ENCODE results near the gene ARHGAP42.

ARHGAP42 gene

DNA sequence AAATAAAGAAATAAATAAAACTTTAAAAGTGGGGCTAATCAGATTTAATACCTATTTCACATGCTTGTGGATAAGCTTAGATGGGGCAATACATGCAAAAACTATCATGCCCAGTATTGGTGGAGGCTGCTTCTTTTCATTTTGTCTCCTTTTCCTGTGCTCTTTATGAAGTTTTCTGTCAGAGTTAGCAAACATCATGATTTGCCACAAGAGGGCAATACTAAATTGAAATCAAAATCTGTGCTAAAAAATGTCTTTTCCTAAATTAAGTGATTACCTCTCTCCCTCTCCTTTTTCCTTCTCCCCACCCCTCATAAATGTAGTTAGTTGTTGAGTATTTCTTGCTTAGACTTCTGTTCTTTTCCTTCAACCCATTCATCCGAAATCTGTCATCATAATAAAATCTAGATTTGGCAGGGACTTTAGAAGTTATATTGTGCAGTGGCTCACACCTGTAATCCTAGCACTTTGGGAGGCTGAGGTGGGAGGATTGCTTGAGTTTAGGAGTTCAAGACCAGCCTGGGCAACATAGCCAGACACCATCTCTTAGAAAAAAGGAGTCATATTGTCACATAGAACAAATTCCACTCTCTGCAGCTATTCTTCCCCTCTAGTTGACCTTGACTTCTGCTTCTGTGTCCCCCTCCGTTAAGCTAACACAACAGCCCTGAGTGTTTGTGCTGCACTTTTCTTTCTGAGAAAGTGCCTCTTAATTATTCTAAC is 4.7 kb upstream of the ARHGAP42 start:
- DNase-seq: no peak

DNA sequence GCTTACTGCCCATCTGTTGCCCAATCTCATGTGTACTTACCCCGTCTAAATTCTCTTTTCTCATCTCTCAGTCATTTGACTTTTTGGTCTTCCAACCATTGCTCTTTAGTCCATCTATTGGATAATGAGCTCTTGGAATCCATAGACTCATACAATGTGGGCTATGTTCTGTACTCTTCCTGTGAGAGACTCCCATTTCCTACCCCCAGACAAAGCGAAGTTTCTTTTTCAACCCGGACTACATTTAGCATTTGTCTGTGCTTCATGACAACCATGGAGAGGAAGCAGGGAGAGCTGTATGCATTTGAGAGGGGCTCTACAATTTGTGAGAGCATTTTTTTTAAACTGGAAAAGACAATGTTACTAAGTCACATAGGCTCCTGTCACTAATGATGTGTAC is 4.0 kb upstream of the ARHGAP42 start:
- no peak for DNase-seq

DNA sequence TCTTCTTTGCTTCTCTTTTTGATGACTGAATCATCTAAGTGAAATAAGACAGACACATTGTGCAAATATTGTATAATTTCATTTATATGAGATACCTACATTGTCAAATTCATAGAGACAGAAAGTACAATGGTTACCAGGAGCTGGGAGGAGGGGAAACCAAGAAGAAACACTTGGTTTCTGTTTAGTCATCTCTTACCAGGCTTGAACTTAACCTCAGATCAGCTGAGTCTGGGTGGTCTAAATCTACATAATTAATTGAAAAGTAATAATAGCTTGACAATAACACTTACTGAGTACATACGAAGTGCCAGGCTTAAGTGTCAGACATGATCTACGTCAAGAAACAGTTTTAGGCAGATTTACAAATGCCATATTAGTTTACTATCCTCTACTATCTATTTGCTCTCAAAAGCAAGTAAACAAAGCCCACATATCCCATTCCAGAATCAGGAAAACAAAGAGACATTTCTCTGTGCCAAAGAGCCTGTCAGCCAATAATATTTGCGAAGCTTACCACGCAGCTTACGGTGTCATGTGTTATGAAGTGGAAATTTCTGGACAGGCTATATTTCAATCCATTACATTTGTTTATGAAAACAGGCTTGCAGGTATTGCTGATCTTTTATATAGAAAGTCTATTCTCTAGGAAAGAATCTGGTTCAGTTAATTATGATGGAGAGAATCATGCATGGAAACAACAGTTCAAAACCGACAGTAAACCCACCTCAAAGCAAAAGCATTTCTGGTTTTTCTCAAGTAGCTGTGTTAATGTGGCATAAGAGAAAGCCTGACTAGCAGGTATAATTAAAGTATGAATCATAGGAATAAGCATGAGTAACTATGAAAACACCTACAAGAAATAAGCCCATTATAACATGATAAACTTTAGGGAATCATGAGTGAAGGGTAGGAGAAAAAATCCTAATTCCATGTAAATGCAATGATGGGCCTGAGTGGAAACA is 2.7 kb upstream of the ARHGAP42 start:
- DNase-seq: no peak

DNA sequence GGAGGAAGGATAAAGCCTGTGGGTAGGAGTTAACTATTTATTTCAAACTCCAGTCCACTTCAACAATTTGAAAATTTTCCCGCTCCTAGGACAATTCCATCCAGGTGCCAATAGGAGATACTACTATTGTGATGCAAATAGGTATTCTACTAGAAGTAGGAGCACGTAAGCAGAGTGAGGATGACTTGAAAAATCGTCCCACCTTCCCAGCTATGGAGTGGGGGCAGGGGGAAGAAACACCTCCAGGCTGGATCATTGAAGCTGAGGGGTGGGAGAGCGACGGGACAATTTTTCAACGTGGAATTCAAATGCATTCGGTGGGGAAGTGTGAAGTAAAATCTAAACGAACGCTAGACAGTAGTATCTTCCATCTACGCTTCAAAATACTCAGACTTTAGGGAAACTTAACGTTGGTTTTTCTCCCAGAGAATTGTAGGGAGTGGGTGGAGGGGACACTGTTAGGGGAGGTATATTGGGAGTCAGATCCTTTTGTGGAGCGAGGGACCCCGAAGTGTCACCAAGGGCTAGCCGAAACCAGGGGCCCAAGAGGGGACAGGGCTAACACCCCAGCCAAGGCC is 523 bp upstream of the ARHGAP42 start:
- DNase-seq: no peak

DNA sequence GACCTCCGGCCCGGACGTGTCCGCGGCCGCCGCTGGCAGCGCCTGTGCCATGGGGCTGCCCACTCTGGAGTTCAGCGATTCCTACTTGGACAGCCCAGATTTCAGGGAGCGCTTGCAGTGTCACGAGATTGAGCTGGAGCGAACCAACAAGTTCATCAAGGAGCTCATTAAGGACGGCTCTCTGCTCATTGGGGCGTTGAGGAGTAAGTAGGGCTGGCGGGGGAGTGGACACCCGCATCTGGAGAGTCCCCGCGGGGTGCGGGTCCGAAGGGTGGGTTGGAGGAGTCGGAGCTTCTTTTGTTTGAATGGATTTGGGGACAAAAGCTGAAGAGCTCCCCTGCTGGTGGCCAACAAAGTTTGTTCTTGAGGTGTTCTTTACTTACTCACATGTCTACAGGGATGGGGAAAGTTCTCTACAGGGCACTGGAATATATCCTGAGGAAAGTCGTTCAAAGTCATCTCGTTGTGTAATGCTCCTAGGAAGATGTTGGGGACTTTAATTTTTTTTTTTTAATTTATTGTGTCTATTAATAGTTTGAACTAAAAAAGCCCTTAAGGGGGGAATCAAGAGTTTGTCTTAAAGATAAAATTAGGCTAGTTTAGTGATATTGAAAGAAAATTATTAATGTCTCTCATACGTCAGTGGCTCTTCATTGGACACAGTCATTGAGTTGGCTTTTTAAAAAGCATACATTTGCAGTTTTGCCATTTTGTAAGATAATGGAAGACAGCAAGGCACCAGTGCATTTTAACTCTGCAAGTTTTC is 725 bp downstream of the ARHGAP42 start:
- DNase-seq: no peak

DNA sequence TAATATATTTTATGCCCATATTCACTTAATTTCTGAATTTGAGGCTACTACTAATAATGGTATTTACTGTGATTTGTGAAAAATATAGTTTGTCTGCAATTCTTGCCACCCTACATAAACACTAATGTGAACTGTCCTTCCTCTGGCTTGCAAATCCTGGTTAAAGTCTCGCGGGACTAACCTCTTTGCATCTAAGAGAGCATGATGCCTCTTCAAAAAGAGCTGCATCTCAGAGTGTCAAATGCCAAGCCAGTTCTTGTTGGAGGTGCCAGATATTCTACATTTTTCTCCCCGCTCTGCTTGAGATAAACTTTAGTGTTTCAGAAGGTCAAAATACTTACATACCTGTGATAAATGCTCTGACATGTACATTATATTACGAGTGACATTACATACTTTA is 2.1 kb downstream of the ARHGAP42 start:
- DNase-seq: no peak

DNA sequence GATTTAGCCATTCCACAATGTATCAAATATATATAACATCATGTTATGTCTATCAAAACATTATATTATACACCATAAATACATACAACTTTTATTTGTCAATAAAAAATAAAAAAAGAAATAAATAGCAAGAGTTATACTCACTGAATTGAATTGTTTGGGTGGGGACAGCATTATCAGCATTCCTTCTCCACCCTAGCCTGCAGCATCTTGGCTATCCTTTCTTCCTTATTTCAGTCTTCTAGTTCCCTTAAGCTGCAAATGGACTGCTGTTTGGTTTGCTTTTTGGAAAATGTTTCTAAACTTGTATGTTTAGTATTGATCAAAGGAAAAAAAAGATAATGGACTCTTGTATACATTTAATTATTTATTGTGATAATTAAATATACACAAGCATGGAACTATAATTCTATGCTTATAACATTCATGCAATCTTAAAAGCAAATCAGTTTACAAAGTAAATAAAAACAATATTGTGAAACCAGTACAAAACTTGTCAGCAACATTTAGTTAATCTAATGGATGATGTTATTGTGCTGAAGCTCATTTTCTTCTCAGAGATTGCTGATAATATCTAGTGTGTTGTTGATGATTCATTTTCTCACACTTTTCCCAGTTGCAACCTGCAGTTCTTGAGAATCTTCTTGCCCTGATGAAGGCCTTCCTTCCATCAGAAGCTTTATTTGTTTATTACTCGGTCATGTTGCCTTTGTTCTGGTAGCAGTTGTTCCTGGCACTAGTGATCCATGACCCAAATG is 5.0 kb downstream of the ARHGAP42 start:
- no peak for DNase-seq

DNA sequence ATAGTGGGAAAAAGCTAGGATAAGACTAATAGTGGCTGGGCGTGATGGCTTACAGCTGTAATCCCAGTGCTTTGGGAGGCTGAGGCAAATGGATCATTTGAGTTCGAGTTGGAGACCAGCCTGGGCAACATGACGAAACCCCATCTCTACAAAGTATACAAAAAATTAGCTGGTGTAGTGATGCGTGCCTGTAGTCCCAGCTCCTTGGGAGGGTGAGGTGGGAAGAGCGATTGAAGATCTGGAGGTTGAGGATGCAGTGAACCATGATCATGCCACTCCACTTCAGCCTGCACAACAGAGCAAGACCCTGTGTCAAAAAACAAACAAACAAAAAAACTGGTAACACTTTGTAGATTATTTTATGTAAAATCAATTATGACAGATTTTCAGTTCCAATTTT is 8.8 kb downstream of the ARHGAP42 start:
- no peak for DNase-seq

DNA sequence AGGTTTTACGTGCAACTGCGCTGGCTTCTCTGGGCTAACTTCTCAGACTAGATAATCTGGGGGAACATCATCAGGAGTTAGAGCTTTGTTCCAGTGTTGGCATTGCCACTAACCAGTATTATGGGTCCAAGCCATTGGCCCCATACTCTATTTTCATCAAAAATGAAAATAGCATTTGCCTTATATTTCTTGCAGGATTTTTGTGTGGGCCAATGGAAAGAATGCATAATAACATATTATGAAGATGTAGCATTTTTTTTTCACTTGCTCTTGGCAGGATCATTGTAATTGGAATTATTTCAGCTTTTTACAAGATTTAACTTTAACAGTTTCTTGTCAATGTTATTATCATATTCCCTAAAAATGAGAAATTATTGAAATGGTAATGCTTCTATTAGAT is 16.1 kb downstream of the ARHGAP42 start:
- DNase-seq: no peak

DNA sequence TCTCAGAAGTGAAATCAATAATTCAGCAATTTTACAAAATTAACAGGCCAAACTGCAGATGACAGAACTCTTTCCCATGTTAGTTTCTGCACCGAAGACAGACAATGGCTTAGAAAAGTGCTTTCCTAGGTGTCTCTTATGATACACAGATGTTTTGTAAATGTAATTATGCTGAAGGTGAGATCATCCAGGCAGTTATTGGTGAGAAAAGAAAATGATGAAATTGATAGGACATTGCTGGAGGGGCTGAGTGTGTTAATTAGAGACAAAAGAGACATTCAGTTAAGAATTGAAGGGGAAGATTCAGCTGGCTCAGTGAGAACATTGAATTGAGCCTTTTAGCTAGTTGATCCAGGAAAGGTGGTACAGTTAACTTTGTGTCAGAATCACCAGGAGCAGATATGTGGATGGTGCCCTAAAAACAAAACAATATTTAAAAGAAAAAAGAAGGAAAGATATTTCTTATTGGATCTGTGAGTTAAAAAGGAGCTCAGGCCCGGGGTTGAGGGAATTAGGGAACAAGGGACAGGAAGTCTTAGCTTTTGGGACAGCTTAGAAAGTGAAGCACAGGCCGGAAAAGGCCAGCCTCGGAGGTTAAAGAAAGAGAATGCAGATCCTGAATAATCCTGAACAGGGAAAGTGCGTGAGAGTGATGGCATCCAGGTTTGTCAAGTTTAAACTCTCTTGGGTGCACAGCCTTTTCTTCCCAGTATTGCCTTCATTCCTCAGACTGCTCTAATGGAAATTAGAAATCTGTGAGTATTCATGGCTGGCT is 16.9 kb downstream of the ARHGAP42 start:
- no peak for DNase-seq

DNA sequence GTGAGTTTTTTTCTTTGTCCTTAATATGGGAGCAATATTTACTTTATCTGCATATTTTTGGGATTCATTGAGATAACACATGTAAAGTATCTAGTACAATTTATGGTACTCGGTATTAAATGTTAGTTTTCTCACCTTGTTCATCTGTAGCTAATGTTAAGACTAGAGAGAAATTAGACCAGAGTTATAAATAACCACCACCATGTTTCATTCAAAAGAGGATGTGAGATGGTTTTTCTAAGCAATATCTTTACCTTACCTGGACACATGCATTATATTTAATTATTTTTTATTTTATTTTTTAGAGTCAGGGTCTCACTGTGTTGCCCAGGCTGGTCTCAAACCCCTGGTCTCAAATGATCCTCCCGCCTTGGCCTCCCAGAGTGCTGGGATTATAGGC is 18.4 kb downstream of the ARHGAP42 start:
- DNase-seq: no peak

DNA sequence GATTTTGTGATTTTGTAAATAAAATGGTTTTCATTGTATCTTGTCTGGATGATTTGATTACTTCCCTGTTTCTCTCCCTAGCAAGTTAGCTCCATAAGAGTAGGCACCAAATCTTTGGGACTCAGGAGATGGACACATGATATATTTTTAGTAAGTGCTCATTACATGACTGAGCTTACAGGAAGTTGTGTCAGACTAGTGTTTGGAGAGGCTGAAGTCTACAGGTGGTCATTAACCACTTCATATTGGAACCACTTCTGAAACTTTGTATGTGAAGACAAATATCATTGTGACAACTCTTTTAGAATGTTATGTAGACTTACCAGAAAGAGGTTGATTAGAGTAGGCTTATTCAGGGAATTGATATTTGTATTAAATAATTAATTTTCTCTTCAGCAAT is 19.1 kb downstream of the ARHGAP42 start:
- no peak for DNase-seq

DNA sequence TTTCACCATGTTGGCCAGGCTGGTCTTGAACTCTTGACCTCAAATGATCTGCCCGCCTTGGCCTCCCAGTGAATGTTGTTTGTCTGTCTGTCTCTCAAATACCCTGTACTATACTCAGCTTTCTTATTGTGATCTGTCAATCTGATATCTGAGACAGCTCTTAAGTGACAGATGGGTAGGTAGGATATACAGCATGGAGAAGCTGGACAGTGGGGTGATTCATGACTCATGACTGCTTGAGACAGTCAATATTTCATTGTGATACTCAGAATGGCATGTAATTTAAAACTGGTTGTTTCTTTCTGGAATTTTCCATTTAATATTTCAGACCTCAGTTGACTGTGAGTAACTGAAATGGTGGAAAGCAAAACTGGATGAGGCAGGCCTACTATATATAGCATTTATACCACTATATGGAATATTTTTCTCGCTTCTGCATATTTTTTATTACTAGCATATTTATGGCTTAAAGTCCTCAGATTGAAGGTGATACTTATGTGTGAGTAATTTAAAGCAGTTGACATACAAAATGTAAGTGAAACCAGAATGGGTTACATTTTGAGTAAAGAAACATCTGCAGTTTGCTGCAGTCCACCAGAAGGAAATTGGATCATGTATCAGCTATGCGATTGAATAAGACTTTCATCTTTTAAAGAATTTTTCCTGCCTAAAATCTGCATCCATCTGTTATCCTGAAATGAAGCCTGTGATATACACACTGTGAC is 22.3 kb downstream of the ARHGAP42 start:
- no peak for DNase-seq

DNA sequence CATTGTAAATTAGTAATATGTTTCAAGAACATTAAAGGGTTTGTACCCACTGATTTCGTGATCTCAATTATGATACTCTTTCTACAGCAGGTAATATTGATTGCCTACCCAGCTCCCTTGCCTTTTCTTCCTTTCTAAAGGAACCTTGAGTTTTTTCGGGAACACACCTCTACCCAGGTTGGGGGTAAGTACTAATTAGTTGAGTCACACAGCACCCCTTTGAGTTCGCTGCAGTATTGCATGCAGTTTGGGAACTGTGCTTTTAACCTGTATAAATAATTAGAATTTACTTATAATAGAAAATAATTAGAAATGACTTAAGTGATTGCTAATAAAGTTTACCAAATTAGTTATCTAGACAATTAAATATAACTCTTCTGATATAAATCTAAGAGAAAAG is 24.9 kb downstream of the ARHGAP42 start:
- DNase-seq: no peak

DNA sequence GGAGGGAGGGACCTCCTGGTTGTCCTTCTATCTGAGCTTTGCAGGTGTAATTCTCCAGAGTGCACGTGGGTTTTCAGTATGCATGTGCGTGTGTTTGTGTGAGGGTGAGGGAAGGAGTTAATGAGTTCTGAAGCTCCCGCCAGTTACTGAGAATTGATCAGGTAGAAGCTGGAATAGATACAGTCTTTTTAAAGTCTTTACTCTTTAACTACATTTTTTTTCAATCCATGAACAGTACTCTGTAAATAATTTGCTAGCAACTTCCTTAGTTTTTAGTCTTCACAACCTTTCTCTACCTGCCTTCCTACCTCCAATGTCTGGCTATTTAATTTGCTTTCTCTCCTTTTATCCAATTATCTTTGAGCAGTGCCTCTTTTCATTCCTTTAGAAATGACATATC is 25.5 kb downstream of the ARHGAP42 start:
- no peak for DNase-seq

DNA sequence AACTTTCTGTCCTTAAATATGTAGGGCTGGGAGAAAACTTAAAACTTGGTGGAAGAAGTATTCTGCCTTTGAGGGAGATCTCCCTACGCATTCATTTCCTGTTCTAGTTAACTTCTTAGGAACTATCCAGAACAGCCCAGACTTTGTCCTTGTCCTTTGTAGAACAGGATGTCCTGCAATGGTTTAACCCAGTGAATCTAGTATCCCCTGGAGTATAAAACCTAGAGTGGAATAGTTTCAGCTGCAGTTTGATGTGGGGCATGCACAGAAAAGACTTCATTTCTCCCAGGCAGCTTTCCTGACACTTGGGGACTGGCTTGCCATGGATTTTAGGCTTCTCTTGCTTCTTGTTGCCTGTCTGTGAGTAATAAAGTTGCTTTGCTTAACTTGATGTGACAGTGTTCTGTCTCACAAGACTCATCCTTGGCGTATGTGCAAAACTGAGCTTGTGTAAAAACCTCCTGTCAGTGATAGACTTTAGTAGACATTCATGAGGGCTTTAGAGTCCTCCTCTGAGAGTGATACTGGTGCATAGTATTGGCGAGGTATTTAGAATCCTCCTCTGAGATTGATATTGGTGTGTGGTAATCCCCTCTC is 28.2 kb downstream of the ARHGAP42 start:
- DNase-seq: no peak

DNA sequence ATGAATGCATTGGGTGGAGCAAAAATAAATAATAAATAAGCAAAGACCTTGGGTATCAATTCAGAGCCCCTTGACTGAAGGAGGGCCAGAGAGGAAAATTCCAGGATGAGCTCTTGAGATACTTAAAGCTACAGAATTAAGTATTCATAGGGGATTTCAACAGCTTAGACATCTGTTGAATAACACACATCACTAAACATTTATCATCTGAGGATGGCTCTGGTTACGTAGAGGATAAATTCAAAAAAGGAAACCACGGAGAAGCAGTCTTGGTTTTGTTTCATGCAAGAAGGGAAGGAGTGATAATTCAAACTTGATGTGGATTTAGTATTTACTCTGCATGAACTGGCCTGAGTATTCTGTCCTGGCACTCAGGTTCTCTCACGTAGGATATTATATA is 29.8 kb downstream of the ARHGAP42 start:
- DNase-seq: no peak

DNA sequence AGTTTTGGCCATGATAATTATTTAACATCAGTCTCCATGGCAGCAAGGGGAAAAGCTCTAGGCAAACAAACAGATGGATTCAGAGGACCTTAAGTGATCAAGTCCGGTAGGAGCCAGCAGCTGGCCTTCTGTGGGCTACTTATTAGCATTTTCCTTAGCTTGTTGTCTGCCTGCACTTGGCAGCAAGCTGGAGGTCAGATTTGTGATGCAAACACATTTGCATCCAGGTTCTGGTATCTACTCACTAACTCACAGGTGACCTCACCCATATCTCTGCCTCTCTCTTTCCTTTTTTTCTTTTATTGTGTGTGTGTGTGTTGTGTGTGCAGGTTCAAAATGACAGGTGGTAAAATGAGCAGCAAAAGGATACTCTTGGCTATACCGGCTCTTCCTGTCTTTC is 32.3 kb downstream of the ARHGAP42 start:
- DNase-seq: no peak

DNA sequence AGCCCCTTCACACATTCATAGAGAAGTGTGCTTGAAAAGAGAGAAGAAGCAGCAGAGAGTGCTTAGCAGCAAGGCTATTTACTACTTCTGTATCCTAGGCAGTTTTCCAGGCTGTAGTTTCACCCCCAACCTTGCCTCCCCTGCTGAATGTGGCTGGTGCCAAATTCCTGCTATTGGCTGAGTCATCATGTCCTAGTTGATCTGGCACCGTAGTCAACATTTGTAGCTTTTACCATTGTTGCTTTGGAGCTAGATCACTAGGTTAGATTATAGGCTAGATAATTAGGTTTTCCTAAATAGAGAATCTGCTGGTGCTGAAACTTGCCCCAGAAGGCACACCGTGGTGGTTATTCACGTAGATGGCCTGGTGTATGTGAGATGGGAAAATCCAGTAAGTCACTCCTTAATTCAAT is 32.7 kb downstream of the ARHGAP42 start:
- no peak for DNase-seq

DNA sequence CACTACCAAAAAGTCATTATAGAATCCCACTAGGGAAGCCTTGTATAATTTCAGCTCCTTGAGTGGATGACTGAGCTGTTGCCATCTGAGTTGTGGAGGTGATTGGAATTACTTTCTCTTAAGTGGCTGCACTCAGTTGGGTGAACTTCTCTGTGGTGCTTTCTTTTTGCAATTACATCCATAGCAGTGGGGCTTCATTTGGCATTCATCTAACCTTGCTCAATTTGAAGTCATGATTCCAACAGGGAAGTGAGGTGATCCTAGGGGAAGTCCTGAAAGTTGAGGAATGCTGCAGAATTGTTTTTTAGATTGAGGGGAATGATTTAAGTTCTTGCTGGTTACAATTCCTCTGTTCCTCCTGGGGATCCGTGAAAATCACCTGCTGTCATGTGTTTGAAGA is 39.6 kb downstream of the ARHGAP42 start:
- no peak for DNase-seq

All from stimulated activated CD4-positive, alpha-beta T cell treated with anti-CD3 and anti-CD28 coated beads, Interleukin-1b, Interleukin-23, amount 100 ng/mL, for 48 hours (primary cell).